Hepatocyte (in vitro differentiated cells): ENCODE measurements around the gene DOCK2. TPM values are rescaled to one million over a fixed set of nuclear protein-coding genes. Genes with fewer than 3 reads are reported as not detected.

ENCODE experiments used
- DNase-seq: peaks from one replicate; pipeline ENCODE4 v3.0.0-alpha.2; 2016; ENCODE audit warnings: low spot score
- H2AFZ ChIP-seq: fragments of 200-600 bp; sonication (generic); 2 replicates; pipeline ENCODE4 v1.6.0; 2016; ENCODE audit warnings: antibody characterized with exemption, mild to moderate bottlenecking
- H3K27ac ChIP-seq: fragments of 200-600 bp; sonication (generic); 2 replicates; pipeline ENCODE4 v1.5.1; 2016; ENCODE audit warnings: mild to moderate bottlenecking
- H3K27me3 ChIP-seq: fragments of 200-600 bp; sonication (generic); 2 replicates; pipeline ENCODE4 v1.6.1; 2016
- H3K36me3 ChIP-seq: fragments of 200-600 bp; sonication (generic); replicated peaks from 2 replicates; pipeline ENCODE4 v1.5.1; 2016; ENCODE audit warnings: low read depth; ENCODE audit not compliant: insufficient read depth
- H3K4me1 ChIP-seq: fragments of 200-600 bp; sonication (generic); 2 replicates; pipeline ENCODE4 v1.5.1; 2016; ENCODE audit warnings: mild to moderate bottlenecking, moderate library complexity; ENCODE audit not compliant: insufficient read depth
- H3K4me2 ChIP-seq: fragments of 200-600 bp; sonication (generic); 2 replicates; pipeline ENCODE4 v1.6.0; 2016
- H3K4me3 ChIP-seq: fragments of 200-600 bp; sonication (generic); 2 replicates; pipeline ENCODE4 v1.5.1; 2016; ENCODE audit warnings: mild to moderate bottlenecking
- H3K79me2 ChIP-seq: fragments of 200-600 bp; sonication (generic); 2 replicates; pipeline ENCODE4 v1.6.0; 2017; ENCODE audit warnings: mild to moderate bottlenecking
- H3K9me2 ChIP-seq: fragments of 200-600 bp; sonication (generic); replicated peaks from 2 replicates; pipeline ENCODE4 v1.6.0; 2017; ENCODE audit warnings: mild to moderate bottlenecking; ENCODE audit not compliant: insufficient read depth
- H3K9me3 ChIP-seq: fragments of 200-600 bp; sonication (generic); 2 replicates; pipeline ENCODE4 v1.5.1; 2016; ENCODE audit warnings: low read depth, mild to moderate bottlenecking
- H4K20me1 ChIP-seq: fragments of 200-600 bp; sonication (generic); 2 replicates; pipeline ENCODE4 v1.6.0; 2016; ENCODE audit warnings: mild to moderate bottlenecking; ENCODE audit not compliant: insufficient read depth, poor library complexity, severe bottlenecking
- EZH2 ChIP-seq: fragments of 200-600 bp; sonication (generic); IDR thresholded peaks from 2 replicates; pipeline ENCODE4 v1.6.1; 2016; ENCODE audit warnings: antibody characterized with exemption, mild to moderate bottlenecking, borderline replicate concordance
- EZH2phosphoT487 ChIP-seq: fragments of 200-600 bp; sonication (generic); IDR thresholded peaks from one replicate; pipeline ENCODE4 v1.6.1; 2018; ENCODE audit warnings: antibody characterized with exemption, mild to moderate bottlenecking, low read depth, moderate library complexity; ENCODE audit not compliant: unreplicated experiment, severe bottlenecking
- WGBS: methylation state at CpG from one replicate; pipeline ENCODE4 v1.1.6; 2016; ENCODE audit warnings: low lambda C conversion rate; ENCODE audit errors: missing lambda C conversion rate; 5-methylcytosine and 5-hydroxymethylcytosine counted together
- polyA plus RNA-seq: library from polyadenylated mRNA; unstranded; fragments of >200 nt; fragmentation: Nextera tagmentation; extraction: Ambion mirVana; gene quantifications from 2 replicates; pipeline ENCODE4 v1.2.1, GENCODE V29; 2016
- total RNA-seq: library from RNA; depleted of rRNA; stranded (reverse); fragments of >200 nt; gene quantifications from 2 replicates; pipeline ENCODE4 v1.2.3, GENCODE V29; 2014
- TF ChIP-seq, protein P1 (sequence below): fragments of 200-600 bp; sonication (generic); IDR thresholded peaks from 2 replicates; pipeline ENCODE4 v1.5.1; 2016; ENCODE audit warnings: antibody characterized with exemption, mild to moderate bottlenecking; ENCODE audit not compliant: poor library complexity

DOCK2 gene
- total and polyA plus RNA-seq, 2 experiments from 2014 or later: 0.60 TPM; not detected in 1

DNA sequence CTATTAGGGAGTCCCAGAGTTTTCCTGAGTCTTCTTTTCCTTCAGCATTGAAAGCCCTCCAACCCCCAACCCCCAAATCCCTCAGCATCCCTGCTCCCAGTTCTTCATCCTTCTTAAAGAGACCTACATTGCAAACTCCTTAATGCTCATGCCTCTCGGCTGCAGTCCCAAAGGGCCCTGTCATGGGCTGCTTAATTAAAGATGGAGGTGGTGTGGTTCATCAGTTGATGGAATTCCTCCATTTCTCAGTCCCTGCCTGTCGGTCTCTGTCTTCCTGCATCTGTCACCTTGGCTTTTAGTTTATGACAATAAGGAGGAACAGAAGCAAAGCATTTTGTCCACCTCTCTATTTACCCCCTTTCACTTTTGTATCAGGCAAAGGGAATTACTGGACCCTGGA lies 470.6 kb downstream of the DOCK2 start:
- H3K4me1 ChIP-seq: no peaks in the 10 kb centered on the region
- H3K79me2 ChIP-seq: no peaks in the 10 kb centered on the region
- no peaks in the 10 kb centered on the region for H3K36me3 ChIP-seq
- no peaks in the 10 kb centered on the region for H3K27me3 ChIP-seq
- 77% methylated on average over 2 of the region's 2 CpGs for WGBS
- H4K20me1 ChIP-seq: no peaks in the 10 kb centered on the region
- H3K27ac ChIP-seq: no peak overlapping the region
- no peaks in the 10 kb centered on the region for H3K9me2 ChIP-seq
- no peak overlapping the region for H2AFZ ChIP-seq
- no peak for DNase-seq
- H3K4me3 ChIP-seq: no peak overlapping the region
- TF ChIP-seq EZH2 (no peak), EZH2phosphoT487 (no peak)
- TF ChIP-seq, protein P1, sequence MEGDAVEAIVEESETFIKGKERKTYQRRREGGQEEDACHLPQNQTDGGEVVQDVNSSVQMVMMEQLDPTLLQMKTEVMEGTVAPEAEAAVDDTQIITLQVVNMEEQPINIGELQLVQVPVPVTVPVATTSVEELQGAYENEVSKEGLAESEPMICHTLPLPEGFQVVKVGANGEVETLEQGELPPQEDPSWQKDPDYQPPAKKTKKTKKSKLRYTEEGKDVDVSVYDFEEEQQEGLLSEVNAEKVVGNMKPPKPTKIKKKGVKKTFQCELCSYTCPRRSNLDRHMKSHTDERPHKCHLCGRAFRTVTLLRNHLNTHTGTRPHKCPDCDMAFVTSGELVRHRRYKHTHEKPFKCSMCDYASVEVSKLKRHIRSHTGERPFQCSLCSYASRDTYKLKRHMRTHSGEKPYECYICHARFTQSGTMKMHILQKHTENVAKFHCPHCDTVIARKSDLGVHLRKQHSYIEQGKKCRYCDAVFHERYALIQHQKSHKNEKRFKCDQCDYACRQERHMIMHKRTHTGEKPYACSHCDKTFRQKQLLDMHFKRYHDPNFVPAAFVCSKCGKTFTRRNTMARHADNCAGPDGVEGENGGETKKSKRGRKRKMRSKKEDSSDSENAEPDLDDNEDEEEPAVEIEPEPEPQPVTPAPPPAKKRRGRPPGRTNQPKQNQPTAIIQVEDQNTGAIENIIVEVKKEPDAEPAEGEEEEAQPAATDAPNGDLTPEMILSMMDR: no peak
- H3K4me2 ChIP-seq: no peak overlapping the region
- no peaks in the 10 kb centered on the region for H3K9me3 ChIP-seq

DNA sequence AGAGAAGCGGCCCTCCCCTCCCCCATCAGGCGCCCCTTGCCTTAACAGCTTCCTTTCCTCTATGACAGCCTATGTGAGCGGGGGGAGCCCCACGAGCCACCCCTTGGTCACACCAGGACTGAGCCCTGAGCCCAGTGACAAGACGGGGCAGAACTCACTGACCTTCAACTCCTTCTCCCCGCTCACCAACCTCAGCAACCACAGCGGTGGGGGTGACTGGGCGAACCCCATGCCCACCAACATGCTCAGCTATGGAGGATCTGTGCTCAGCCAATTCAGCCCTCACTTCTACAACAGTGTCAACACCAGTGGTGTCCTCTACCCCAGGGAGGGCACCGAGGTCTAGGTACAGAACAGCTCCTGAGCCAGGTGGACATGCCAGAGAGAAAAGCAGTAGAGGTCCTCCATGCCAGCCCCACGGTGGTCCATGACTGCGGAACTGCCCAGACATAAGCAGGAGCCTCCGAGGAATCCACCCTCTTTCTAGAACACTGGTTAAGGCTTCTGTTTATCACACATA lies 471.3 kb downstream of the DOCK2 start:
- TF ChIP-seq EZH2phosphoT487: no peak
- TF ChIP-seq, protein P1: no peak
- TF ChIP-seq EZH2: no peak
- no peak overlapping the region for H3K4me2 ChIP-seq
- no peaks in the 10 kb centered on the region for H3K79me2 ChIP-seq
- H3K9me2 ChIP-seq: no peaks in the 10 kb centered on the region
- no peak overlapping the region for H2AFZ ChIP-seq
- no peaks in the 10 kb centered on the region for H3K27me3 ChIP-seq
- 95% methylated on average over 12 of the region's 12 CpGs for WGBS
- no peak overlapping the region for H3K4me3 ChIP-seq
- H3K9me3 ChIP-seq: no peaks in the 10 kb centered on the region
- no peaks in the 10 kb centered on the region for H4K20me1 ChIP-seq
- no peaks in the 10 kb centered on the region for H3K4me1 ChIP-seq
- H3K36me3 ChIP-seq: no peaks in the 10 kb centered on the region
- H3K27ac ChIP-seq: no peak overlapping the region
- no peak for DNase-seq

DNA sequence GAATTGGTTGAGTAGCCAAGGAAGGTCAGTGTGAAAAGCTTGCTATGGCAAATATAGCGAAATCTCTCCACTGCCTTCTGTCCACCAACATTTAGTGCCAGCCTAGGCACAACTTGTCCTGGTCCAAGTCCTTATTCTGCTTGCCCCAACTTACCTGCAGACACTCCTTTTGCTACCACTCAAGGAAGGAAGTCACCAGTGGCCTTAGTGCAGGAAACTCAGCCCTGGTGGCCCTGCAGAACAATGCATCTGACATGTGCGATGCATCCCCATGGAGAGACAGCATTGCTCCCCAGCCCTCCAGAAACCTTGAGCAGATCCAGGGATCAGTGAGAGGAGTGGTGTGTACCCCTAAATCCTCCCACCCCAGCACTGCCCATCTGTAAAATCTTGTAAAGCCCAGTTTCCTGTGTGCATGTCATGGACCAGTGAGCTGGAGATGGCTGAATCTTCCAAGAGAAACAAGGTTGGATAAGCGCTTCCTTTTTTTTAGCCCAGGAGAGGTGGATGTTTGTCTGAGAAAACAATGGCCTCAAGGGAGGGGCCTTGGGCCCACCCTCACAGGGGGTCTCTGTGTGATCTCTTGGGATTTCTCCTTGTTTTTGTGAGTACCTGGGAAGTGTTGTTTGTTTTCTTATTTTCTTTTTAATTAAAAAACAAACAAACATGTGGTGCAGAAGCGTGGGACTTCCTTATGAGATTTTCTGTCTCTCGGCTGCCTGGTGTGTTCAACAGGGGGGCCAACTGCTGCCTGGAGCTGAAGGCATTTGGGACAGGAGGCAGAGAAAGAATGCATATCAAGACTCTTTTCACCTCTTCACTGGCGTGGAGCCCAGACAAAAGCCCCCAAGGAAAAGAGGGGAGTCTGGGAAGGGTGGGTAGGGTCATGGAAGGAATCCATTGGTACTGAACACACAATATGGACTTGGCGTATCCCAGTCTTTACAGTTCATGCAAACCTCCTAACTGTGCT lies 472.3 kb downstream of the DOCK2 start:
- DNase-seq: no peak
- H3K4me1 ChIP-seq: no peaks in the 10 kb centered on the region
- H2AFZ ChIP-seq: no peak overlapping the region
- TF ChIP-seq EZH2phosphoT487 (no peak), EZH2 (no peak)
- TF ChIP-seq, protein P1: no peak
- no peaks in the 10 kb centered on the region for H3K9me2 ChIP-seq
- H3K79me2 ChIP-seq: no peaks in the 10 kb centered on the region
- no peaks in the 10 kb centered on the region for H3K9me3 ChIP-seq
- no peaks in the 10 kb centered on the region for H4K20me1 ChIP-seq
- no peak overlapping the region for H3K27ac ChIP-seq
- H3K27me3 ChIP-seq: no peaks in the 10 kb centered on the region
- 74% methylated on average over 7 of the region's 7 CpGs for WGBS
- H3K36me3 ChIP-seq: no peaks in the 10 kb centered on the region
- H3K4me3 ChIP-seq: no peak overlapping the region
- no peak overlapping the region for H3K4me2 ChIP-seq
